HFFc6 (cell line): ENCODE results near the gene SDHC. TPM values are rescaled to one million over a fixed set of nuclear protein-coding genes. Genes with fewer than 3 reads are reported as not detected.

Source experiments
- DNase-seq: peaks from one replicate; pipeline ENCODE4 v3.0.0-alpha.2; 2018
- H3K27ac Mint-ChIP-seq: 2 replicates; pipeline ENCODE4 v1.8.0; 2020; ENCODE audit warnings: mild to moderate bottlenecking, mixed read lengths
- H3K27me3 Mint-ChIP-seq: 2 replicates; pipeline ENCODE4 v1.8.0; 2021; ENCODE audit warnings: mild to moderate bottlenecking, moderate library complexity, mixed read lengths; ENCODE audit not compliant: insufficient read depth
- H3K36me3 Mint-ChIP-seq: 2 replicates; pipeline ENCODE4 v1.8.0; 2021; ENCODE audit warnings: low read depth, mixed read lengths
- H3K4me1 Mint-ChIP-seq: 2 replicates; pipeline ENCODE4 v1.8.0; 2020; ENCODE audit warnings: low read depth, mixed read lengths
- H3K4me3 Mint-ChIP-seq: 2 replicates; pipeline ENCODE4 v1.8.0; 2020; ENCODE audit warnings: mild to moderate bottlenecking, moderate library complexity, mixed read lengths
- H3K9me3 Mint-ChIP-seq: 2 replicates; pipeline ENCODE4 v1.8.0; 2020; ENCODE audit warnings: mild to moderate bottlenecking, mixed read lengths
- total RNA-seq, 6 experiments: library from RNA; stranded (reverse); fragmentation: NEBNext Ultra II Directional; extraction: Animal tissue kit (Norgen Biotek cat#: 25700); gene quantifications; 2 replicates in 1 of 6; 3 replicates in 5 of 6; pipeline ENCODE4 v1.2.3, GENCODE V29; 2021
- TF ChIP-seq, protein P1 (sequence below): fragments of 200-600 bp; sonication (generic); IDR thresholded peaks from 2 replicates; pipeline ENCODE4 v1.5.0; 2021; ENCODE audit warnings: antibody characterized with exemption, mild to moderate bottlenecking

SDHC gene
- total RNA-seq, 6 experiments from 2014 or later, result 237 to 285 (median 247) TPM

DNA sequence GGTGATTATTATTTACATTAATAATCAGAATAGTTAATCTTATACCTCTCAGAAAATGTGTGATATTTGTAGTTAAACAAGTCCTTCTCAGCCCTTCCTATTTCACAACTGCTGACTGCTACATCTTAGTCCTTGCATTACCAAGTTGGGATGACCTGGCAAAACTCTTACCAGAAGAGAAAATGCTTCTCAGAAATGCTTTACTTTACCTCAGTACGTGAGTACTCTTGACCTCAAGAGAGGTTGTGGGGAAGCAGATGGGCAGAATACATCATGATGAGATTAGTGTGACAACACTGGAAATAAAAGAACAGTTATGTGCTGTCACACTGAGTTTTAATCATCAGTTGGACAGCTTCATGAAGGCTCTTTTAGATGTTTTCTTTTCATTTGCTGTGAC is 37.3 kb downstream of the SDHC start:
- TF ChIP-seq, protein P1, sequence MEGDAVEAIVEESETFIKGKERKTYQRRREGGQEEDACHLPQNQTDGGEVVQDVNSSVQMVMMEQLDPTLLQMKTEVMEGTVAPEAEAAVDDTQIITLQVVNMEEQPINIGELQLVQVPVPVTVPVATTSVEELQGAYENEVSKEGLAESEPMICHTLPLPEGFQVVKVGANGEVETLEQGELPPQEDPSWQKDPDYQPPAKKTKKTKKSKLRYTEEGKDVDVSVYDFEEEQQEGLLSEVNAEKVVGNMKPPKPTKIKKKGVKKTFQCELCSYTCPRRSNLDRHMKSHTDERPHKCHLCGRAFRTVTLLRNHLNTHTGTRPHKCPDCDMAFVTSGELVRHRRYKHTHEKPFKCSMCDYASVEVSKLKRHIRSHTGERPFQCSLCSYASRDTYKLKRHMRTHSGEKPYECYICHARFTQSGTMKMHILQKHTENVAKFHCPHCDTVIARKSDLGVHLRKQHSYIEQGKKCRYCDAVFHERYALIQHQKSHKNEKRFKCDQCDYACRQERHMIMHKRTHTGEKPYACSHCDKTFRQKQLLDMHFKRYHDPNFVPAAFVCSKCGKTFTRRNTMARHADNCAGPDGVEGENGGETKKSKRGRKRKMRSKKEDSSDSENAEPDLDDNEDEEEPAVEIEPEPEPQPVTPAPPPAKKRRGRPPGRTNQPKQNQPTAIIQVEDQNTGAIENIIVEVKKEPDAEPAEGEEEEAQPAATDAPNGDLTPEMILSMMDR, result no peak
- H3K27ac Mint-ChIP-seq, result no peak overlapping the region
- peaks cover 8% of the 10 kb centered on the region; the same call in 1 of the 2 replicates for H3K36me3 Mint-ChIP-seq
- no peaks in the 10 kb centered on the region for H3K4me1 Mint-ChIP-seq
- no peak for DNase-seq
- no peaks in the 10 kb centered on the region for H3K9me3 Mint-ChIP-seq
- no peaks in the 10 kb centered on the region; the same call in 1 of the 2 replicates for H3K27me3 Mint-ChIP-seq
- no peak overlapping the region for H3K4me3 Mint-ChIP-seq

DNA sequence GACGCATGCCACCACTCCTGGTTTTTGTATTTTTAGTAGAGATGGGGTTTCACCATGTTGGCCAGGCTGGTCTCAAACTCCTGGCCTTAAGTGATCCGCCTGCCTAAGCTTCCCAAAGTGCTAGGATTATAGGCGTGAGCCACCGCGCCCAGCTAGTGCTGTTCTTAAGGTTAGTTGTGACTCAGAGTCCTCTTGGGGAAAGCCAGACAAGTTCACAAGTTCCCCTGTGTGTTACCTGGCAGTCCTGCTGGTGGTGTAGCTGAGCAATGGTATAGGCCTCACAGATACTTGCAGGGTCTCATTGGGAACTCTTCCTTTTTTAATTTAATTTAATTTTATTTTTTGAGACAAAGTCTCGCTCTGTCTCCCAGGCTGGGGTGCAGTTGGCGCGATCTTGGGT is 42.9 kb downstream of the SDHC start:
- TF ChIP-seq, protein P1, result no peak
- DNase-seq, result no peak
- Mint-ChIP-seq H3K27ac (no peak overlapping the region), H3K4me1 (no peaks in the 10 kb centered on the region), H3K4me3 (no peak overlapping the region), H3K27me3 (no peaks in the 10 kb centered on the region; the same call in 1 of the 2 replicates), H3K9me3 (no peaks in the 10 kb centered on the region), H3K36me3 (peaks cover 10% of the 10 kb centered on the region)

DNA sequence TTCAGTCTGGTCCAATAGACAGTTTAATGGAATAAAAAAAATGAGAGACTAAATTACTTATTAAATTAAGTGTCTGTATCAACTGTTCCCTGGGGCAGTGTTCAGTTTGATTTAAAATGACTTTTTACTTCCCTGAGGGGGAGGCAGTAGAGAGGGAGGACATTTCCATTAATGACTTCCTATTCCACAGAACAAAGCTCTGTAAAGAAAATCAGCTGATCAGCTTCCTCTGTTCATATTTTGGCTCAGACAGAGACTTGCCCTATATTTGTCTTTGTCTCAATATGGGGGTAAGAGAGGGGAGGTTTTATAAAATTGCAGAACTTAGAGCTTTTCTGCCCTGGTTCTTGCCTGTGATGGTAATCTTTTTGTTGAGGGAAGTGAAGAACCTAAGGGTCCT is 45.1 kb downstream of the SDHC start:
- H3K27ac Mint-ChIP-seq, result no peak overlapping the region

DNA sequence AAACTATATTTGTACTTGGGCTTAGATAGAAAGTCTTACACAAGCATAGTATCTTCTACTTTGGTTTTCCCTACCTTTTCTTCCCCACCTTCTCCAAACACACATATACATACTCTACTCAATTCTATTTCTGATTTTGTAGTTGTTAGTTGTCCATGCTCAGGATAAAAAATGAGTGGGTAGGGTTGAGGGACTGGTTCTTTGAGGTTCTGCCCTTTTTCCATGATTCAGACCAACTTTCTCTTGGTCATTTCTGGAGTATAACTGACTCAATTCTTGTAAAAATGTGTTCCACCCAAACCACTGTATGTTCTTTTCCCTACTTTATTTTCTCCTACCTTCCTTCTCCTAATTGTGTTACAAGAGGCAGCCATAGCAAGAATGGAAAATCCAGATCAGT is 50.2 kb downstream of the SDHC start:
- Mint-ChIP-seq H3K9me3 (no peaks in the 10 kb centered on the region), H3K27me3 (no peaks in the 10 kb centered on the region), H3K36me3 (peaks cover 9% of the 10 kb centered on the region), H3K4me3 (no peak overlapping the region), H3K27ac (no peak overlapping the region), H3K4me1 (peaks cover 7% of the 10 kb centered on the region; the same call in 1 of the 2 replicates)
- TF ChIP-seq, protein P1, result no peak
- DNase-seq, result no peak

More for the DNA sequence above, 45.1 kb downstream of the SDHC start:
- Mint-ChIP-seq H3K9me3 (no peaks in the 10 kb centered on the region), H3K4me1 (no peaks in the 10 kb centered on the region), H3K4me3 (no peak overlapping the region), H3K27me3 (no peaks in the 10 kb centered on the region; the same call in 1 of the 2 replicates), H3K36me3 (peaks cover 13% of the 10 kb centered on the region)
- TF ChIP-seq, protein P1, result no peak
- no peak for DNase-seq

DNA sequence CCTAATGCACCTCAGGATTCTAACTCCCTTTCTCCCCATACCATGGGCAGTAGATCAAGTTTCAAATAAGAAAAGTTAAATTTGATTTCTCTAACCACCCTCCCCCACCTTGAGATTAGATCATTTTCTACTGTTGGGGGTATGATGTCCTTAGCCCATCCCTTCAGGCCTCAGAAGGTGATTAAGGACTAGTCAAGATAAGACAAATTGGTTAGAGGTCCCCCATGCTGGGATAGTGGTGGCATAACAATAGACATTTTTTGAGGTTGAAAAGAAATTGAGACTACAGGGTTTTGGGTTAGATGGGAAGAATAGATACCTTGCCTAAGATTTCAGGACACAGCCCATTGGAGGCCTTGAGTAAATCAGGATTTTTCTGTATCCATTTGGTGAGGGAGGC is 51.0 kb downstream of the SDHC start:
- Mint-ChIP-seq H3K4me3 (no peak overlapping the region), H3K36me3 (peaks cover 7% of the 10 kb centered on the region)

More for the DNA sequence above, 51.0 kb downstream of the SDHC start:
- Mint-ChIP-seq H3K9me3 (no peaks in the 10 kb centered on the region), H3K27me3 (no peaks in the 10 kb centered on the region), H3K4me1 (peaks cover 7% of the 10 kb centered on the region; the same call in 1 of the 2 replicates), H3K27ac (no peak overlapping the region; the same call in 1 of the 2 replicates)
- TF ChIP-seq, protein P1, result no peak
- DNase-seq, result no peak
